Breast epithelium (tissue), 3 donors: Measurements from ENCODE around the gene TMEM213.

Source experiments
- CTCF ChIP-seq, 3 donors: fragments of 450-650 bp; IDR thresholded peaks; one replicate each; pipeline ENCODE4 v1.5.1; 2016 to 2017; ENCODE audit warnings: antibody characterized with exemption in 3 of 3, mild to moderate bottlenecking in 3 of 3, moderate library complexity in 3 of 3
- POLR2AphosphoS5 ChIP-seq, 3 donors: sonication (generic); formaldehyde crosslinking; IDR thresholded peaks; one replicate each; pipeline ENCODE4 v1.6.1; 2017; ENCODE audit warnings: antibody characterized with exemption in 3 of 3

- no peak for TF ChIP-seq CTCF (IDR thresholded peaks at IDR 0.05)
- no peak for TF ChIP-seq POLR2AphosphoS5 (IDR thresholded peaks at IDR 0.05)
Measured at GRCh38 chr7:138878051-138878450, 80.3 kb downstream of the TMEM213 start.
